Thymus (tissue), 11 donors: Measurements from ENCODE around the gene BBX. TPM values are rescaled to one million over a fixed set of nuclear protein-coding genes. Genes with fewer than 3 reads are reported as not detected.

Source experiments
- DNase-seq, 9 donors: peaks; one replicate each; pipeline ENCODE4 v3.0.0-alpha.2; 2013; ENCODE audit warnings: low spot score in 9 of 9, low read depth in 6 of 9, missing footprints in 1 of 9
- H3K27ac ChIP-seq, 2 donors: one replicate each; pipeline ENCODE4 v1.5.1; 2013; ENCODE audit warnings: control low read depth in 1 of 2, low read depth in 1 of 2, low read length in 1 of 2, mild to moderate bottlenecking in 1 of 2, moderate library complexity in 1 of 2
- H3K27me3 ChIP-seq, 2 donors: one replicate each; pipeline ENCODE4 v1.5.1; 2013; ENCODE audit warnings: low read length in 1 of 2; ENCODE audit not compliant: control insufficient read depth in 2 of 2, insufficient read depth in 1 of 2
- H3K36me3 ChIP-seq, 2 donors: one replicate each; pipeline ENCODE4 v1.5.1; 2013; ENCODE audit warnings: low read length in 1 of 2, mild to moderate bottlenecking in 1 of 2, moderate library complexity in 1 of 2; ENCODE audit not compliant: control insufficient read depth in 2 of 2, insufficient read depth in 2 of 2
- H3K4me1 ChIP-seq, 2 donors: one replicate each; pipeline ENCODE4 v1.5.1; 2013; ENCODE audit warnings: low read length in 2 of 2; ENCODE audit not compliant: control insufficient read depth in 2 of 2, insufficient read depth in 2 of 2
- H3K4me3 ChIP-seq, 2 donors: one replicate each; pipeline ENCODE4 v1.5.1; 2013; ENCODE audit warnings: low read length in 2 of 2, control low read depth in 1 of 2, mild to moderate bottlenecking in 1 of 2
- H3K9me3 ChIP-seq, 2 donors: one replicate each; pipeline ENCODE4 v1.5.1; 2013; ENCODE audit warnings: low read length in 1 of 2, mild to moderate bottlenecking in 1 of 2; ENCODE audit not compliant: control insufficient read depth in 2 of 2, insufficient read depth in 1 of 2
- WGBS: extraction: QIAGEN DNeasy Blood & Tissue Kit; methylation state at CpG from one replicate; pipeline ENCODE4 v1.1.7; 2013; 5-methylcytosine and 5-hydroxymethylcytosine counted together
- polyA plus RNA-seq: library from polyadenylated mRNA; stranded (reverse); fragments of 200-250 nt; gene quantifications from one replicate; pipeline ENCODE4 v1.2.3, GENCODE V29; 2013
- total RNA-seq: library from RNA; stranded (reverse); fragments of 120-200 nt; gene quantifications from one replicate; pipeline ENCODE4 v1.2.4, GENCODE V29; 2013
- donor health status: healthy.

The BBX gene
- total and polyA plus RNA-seq, 2 donors, result 8.9 to 31.3 TPM

DNA sequence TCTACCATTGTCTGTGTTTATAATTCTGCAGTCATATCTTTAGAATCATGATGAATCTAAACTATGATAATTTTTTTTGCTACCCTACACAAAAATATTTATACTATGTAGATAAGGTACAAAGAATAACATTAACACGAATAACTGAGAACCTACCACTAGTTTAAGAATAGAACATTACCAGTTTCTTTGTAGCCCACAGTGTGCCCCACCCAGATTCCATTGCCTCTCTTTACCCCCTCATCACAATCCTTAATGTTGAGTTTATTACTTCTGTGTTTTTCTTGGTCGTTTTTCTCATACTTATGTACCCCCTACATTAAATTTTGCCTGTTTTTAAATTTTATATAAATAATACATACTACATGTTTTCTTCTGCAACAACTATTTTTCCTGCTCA is 140.5 kb downstream of the BBX start:
- Histone ChIP-seq H3K36me3 (no peaks in the 10 kb centered on the region), H3K27ac (no peak overlapping the region), H3K4me1 (no peaks in the 10 kb centered on the region), H3K4me3 (no peak overlapping the region), H3K27me3 (no peaks in the 10 kb centered on the region), H3K9me3 (no peaks in the 10 kb centered on the region)
- no peak for DNase-seq
- WGBS, result 94% methylated on average over 2 of the region's 2 CpGs

DNA sequence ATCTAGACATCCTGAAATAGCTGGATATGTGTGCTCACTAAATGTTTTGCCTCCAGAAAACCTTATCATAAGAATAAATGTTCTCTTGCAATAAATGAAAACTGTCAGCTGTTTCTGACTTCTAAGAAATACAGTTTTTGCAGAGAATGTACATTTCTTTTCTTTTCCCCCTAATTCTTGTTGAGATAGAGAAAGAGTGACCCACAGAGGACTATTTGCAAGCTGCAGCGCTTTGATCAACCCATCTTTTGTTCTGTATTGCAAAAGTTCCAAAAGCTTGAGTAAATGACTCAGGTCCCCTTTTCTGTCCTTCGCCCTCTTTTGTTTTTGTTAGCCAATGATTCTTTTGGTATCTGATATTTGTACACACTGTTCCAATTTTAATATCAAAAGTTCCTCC is 141.9 kb downstream of the BBX start:
- H3K9me3 ChIP-seq, result no peaks in the 10 kb centered on the region
- H3K27me3 ChIP-seq, result no peaks in the 10 kb centered on the region
- H3K4me1 ChIP-seq, result no peaks in the 10 kb centered on the region
- 98% methylated on average over 2 of the region's 2 CpGs for WGBS
- H3K27ac ChIP-seq, result no peak overlapping the region
- H3K36me3 ChIP-seq, result no peaks in the 10 kb centered on the region
- H3K4me3 ChIP-seq, result no peak overlapping the region
- DNase-seq, result no peak

DNA sequence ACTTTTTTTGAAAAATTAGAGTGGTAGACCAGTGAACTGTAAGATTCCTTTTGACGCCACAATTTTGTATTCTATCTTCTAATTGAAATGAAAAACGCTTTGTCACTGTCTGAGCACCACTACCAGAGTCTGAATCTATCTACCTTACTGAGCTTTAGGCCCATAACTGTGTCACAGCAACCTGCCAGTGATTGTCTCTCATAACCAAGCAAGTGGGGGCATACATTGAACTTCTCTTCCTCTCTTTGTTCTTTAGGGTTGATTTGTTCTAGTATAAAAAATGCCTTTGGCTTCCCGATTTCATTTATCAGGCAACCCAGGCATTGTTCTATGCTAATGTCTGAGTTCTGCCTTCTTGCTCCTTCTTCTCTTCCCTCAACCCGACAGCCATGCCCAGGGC is 142.6 kb downstream of the BBX start:
- H3K27ac ChIP-seq, result no peak overlapping the region
- no peak overlapping the region for H3K4me3 ChIP-seq
- DNase-seq, result no peak
- H3K4me1 ChIP-seq, result no peaks in the 10 kb centered on the region
- no peaks in the 10 kb centered on the region for H3K9me3 ChIP-seq
- no peaks in the 10 kb centered on the region for H3K27me3 ChIP-seq
- H3K36me3 ChIP-seq, result no peaks in the 10 kb centered on the region
- 97% methylated on average over 4 of the region's 4 CpGs for WGBS

DNA sequence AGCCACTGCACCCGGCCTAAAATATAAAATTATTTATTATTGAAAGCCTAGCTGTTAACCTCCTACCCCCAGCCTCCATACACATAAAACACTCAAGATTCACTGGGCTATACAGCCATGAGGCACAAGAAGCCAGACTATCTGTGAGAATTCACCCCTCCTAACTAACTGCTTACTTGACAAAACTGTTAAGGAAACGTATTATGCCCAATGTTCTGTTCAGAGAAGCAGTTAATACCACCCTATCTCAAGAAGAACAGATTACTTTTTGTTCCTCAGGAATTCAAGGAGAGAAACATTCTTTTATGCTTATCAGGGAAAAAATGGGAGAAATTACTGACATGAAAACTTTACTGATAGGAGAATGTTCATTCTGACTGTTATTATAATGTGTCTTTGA is 144.1 kb downstream of the BBX start:
- Histone ChIP-seq H3K27ac (no peak overlapping the region), H3K36me3 (no peaks in the 10 kb centered on the region), H3K27me3 (no peaks in the 10 kb centered on the region), H3K4me1 (no peaks in the 10 kb centered on the region), H3K9me3 (no peaks in the 10 kb centered on the region), H3K4me3 (no peak overlapping the region)
- 97% methylated on average over 2 of the region's 2 CpGs for WGBS
- no peak for DNase-seq

DNA sequence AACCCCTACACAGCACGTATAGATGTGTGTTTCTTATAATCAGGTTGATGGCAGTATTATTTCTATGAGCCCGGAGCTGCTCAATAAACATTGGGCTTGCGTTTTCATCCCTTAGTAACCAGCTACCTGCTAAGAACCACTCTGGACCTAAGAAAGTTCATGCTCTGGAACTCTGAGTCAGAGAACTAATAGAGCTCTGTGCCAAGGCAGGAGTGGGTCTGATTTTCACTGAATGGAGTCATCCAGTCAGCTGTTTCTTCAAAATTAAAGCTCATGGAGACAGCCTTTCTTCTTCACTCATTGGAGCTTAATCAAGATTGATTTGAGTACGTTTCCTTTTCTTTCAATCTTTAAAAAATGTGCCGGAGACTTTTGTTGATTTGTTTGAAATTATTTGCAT is 145.7 kb downstream of the BBX start:
- H3K4me3 ChIP-seq, result no peak overlapping the region
- H3K27me3 ChIP-seq, result no peaks in the 10 kb centered on the region
- H3K9me3 ChIP-seq, result no peaks in the 10 kb centered on the region
- no peaks in the 10 kb centered on the region for H3K36me3 ChIP-seq
- H3K27ac ChIP-seq, result no peak overlapping the region
- no peaks in the 10 kb centered on the region for H3K4me1 ChIP-seq
- WGBS, result 95% methylated on average over 5 of the region's 5 CpGs
- DNase-seq, result no peak

DNA sequence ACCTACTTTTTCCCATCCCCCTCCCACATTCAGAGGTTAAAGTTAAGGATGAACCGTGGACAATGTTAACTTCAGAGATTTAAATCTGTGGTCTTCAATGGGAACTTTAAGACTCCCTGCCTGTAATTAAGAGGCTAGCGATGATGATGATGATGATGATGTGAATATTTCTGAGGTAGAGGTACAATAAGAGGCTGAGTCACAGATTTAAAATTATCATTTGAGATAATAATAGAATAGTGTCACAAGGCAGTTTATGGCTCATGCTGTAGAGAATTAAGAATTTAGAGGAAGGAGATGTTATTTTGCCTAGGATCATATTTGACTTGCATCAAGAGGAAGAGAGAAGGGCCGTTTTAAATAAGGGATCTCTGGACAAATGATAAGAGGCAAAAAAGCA is 146.2 kb downstream of the BBX start:
- no peak for DNase-seq
- H3K9me3 ChIP-seq, result no peaks in the 10 kb centered on the region
- no peaks in the 10 kb centered on the region for H3K36me3 ChIP-seq
- WGBS, result 96% methylated on average over 3 of the region's 3 CpGs
- no peaks in the 10 kb centered on the region for H3K4me1 ChIP-seq
- no peak overlapping the region for H3K4me3 ChIP-seq
- no peak overlapping the region for H3K27ac ChIP-seq
- H3K27me3 ChIP-seq, result no peaks in the 10 kb centered on the region

DNA sequence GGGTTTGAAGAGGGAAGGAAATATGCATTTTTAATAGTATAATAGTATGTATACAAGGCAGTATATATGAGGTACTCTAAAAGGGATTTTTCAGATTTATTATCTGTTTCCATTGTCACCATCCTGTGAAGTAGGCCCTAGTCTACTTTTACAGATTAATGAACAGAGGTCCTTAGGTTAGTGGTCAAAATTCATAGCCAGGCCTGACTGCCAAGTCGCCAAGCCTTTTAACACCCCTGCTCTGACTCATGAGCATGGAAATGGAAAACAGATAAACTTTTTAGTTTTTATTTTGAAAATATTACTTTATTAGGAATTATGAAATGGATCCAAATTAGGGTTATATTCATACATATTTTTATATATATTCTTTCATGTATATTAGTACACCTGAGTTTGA is 146.9 kb downstream of the BBX start:
- no peaks in the 10 kb centered on the region for H3K4me1 ChIP-seq
- 99% methylated on average over 1 of the region's 1 CpG for WGBS
- no peak overlapping the region for H3K4me3 ChIP-seq
- no peak overlapping the region for H3K27ac ChIP-seq
- H3K27me3 ChIP-seq, result no peaks in the 10 kb centered on the region
- no peak for DNase-seq
- H3K36me3 ChIP-seq, result no peaks in the 10 kb centered on the region
- no peaks in the 10 kb centered on the region for H3K9me3 ChIP-seq

DNA sequence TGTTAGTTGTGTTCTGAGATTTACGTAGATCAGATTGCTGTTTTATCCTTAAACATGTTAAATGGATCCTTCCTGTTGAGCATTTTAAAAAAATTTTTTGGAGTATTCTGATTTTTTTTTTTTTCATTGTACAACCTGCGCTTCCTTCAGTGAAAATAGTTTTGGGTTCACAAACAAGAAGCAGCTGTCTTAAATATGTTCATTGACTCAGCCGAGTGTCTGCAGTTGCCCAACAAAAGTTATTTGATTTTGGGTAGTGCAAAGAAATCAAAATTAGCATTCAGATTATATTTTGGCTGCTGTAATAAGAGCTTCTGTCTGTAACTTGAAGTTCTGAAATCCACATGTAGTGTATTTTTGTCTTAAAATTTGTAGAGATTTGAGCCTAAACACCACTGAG is 148.2 kb downstream of the BBX start:
- 98% methylated on average over 3 of the region's 3 CpGs for WGBS
- no peak overlapping the region for H3K27ac ChIP-seq
- no peaks in the 10 kb centered on the region for H3K9me3 ChIP-seq
- no peaks in the 10 kb centered on the region for H3K36me3 ChIP-seq
- peaks cover 0 to 3% of the 10 kb centered on the region in 2 donors for H3K4me1 ChIP-seq
- H3K27me3 ChIP-seq, result no peaks in the 10 kb centered on the region
- H3K4me3 ChIP-seq, result no peak overlapping the region
- DNase-seq, result no peak

DNA sequence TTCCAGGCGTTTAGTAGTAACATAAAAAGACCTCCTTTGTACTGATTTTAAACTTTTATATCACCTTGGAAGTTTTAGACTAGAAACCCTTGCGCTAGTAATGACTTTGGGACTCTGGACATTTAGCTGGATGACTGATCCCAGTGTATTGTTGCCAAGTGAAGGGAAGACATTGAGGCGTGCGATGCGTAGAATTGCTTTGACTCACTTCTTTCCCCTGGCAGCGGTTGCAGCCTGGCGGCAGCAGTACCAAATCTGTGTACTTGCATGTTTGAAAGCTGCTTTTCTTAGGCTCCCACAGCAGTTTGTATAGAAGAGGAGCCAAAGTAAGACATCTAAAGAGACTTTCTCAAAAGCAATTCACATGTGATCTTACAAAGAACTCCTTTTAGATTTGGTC is 151.6 kb downstream of the BBX start:
- Histone ChIP-seq H3K4me1 (peaks cover 0 to 3% of the 10 kb centered on the region in 2 donors), H3K4me3 (no peak overlapping the region), H3K9me3 (no peaks in the 10 kb centered on the region), H3K27me3 (no peaks in the 10 kb centered on the region), H3K36me3 (no peaks in the 10 kb centered on the region), H3K27ac (no peak overlapping the region)
- WGBS, result 95% methylated on average over 7 of the region's 7 CpGs
- no peak for DNase-seq

DNA sequence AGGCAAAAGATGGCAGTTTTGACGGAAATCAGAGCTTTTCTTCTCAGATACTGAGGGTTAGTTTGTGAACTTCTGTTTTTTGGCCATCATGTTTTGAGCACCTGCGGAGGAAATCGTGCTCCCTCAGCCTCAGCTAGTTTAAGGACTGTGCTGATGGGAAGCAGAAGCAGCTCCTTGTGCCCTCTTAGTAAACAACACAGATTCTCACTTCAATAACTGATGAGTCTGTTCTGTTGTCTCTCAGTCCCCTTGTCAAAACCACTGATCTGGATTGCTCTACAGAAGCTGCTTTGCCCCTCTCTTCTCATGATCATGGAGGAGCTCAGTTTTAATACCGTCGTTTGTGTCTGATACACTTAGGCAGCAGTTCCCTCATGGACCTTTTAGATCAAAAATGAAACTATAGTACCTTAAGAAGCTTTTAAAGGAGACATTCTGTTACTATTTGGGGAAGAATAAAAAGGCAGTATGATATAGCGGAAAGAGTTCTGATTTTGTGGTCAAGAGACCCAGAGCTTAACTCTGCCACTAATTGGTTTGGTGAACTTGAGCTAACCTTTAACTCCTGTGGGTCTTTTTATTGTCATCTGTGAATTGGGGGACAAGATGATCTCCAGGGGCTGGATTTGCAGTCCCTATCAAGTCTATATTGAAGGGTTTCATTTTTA is 152.6 kb downstream of the BBX start:
- DNase-seq, result no peak
- 26% methylated on average over 6 of the region's 6 CpGs for WGBS
- no peaks in the 10 kb centered on the region for H3K36me3 ChIP-seq
- H3K27me3 ChIP-seq, result no peaks in the 10 kb centered on the region
- H3K4me3 ChIP-seq, result no peak overlapping the region
- H3K27ac ChIP-seq, result no peak overlapping the region
- no peaks in the 10 kb centered on the region for H3K9me3 ChIP-seq
- peaks cover 0 to 3% of the 10 kb centered on the region in 2 donors for H3K4me1 ChIP-seq
